SKM-1 treated with dmso at 0.1 percent for 144 hours (cell line): ENCODE measurements around the gene MBNL2.
"Not testable (repeated sequence)": the region's sequence is repeated elsewhere in the genome, so short reads cannot be mapped to it uniquely, and the experiment has no call there.

Experiments
- DNase-seq: peaks from one replicate; lab custom pipeline; 2025; ENCODE audit not compliant: unreplicated experiment; lab: John Stamatoyannopoulos, UW

MBNL2 gene

DNA sequence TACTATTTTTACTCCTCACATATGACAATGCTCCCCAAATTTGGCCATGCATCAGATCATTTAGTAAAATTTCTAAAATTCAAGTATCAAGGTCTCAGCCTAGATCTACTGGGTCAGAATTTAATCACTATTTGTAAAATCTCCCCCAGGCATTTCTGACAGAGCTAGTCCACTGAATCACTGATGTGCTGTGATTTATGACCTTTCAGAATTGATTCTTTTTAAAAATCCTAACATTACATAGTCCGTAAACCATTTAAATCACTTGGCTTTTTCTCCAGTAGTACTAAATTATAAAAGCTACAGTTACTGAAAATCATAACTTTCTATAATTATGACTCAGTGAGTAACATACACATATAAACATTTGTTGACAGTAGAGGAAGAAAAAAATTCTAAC lies 119.0 kb downstream of the MBNL2 start:
- no peak for DNase-seq

DNA sequence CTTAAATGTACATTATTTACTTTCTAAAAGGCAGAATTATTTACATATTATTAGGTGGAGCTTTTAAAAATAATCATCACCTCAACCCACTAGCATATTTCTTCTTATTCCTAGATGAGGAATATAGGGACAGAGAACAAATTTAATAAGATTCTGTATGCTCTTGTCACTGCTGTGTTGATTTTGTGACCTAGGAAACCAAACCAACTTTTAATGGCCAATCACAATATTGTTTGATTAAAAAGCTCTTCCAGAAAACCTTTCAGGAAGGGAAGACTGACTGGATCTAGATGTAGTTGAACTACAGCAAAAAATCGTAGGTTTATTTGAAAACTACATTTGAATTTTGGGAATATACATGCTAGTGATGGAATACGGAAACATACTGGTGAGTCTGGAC lies 120.0 kb downstream of the MBNL2 start:
- DNase-seq: no peak

DNA sequence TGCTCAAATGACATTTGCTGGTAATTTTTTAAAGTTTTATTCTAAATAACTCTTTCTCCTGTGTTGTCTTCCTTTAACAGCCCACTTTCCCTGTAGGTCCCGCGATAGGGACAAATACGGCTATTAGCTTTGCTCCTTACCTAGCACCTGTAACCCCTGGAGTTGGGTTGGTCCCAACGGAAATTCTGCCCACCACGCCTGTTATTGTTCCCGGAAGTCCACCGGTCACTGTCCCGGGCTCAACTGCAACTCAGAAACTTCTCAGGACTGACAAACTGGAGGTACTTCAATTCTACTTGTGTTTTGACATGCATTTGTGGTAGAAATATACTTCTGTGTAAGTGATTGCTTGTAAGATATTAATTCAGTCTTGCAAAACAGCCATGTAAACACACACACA lies 120.8 kb downstream of the MBNL2 start:
- DNase-seq: no peak

DNA sequence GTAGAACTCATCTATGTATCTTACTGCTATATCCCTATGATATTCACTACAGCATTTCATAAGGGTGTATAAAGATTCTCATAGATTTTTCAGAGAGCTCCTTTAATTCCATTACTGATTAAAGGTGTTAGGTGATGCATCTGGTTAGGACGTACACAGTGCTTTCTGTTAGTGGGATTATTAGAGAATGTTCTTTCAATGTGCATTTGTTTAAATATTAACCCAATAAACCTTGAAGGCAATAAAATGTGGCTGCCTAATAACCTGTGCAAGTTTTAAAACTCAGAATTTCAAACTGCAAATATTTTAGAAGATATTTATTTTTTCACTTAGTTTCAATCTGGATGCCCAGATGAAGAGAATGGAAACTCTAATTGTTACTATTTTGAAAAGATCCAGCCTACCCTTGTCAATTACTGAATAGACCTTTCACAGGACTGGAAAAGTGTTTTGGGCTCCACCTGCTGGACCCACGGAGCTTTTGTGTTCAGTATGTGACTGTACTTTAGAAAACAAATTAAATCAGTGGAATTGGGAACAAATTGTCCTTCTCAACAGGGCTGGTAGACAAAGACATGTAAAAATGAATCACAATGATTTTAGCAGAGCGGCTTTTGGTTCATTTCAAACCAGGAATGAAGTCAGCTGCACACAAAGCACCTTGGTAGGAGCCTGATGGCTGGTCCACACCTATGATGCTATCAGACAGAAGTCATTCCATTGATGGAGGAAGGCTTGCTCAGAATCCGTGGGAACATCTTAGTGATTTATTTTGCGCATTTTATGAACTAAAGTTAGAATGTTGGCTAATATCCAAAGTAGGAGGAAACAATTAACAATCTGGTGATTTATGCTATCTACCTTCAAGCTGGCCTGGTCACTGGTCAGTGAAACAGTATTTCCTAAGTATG lies 122.4 kb downstream of the MBNL2 start:
- no peak for DNase-seq

DNA sequence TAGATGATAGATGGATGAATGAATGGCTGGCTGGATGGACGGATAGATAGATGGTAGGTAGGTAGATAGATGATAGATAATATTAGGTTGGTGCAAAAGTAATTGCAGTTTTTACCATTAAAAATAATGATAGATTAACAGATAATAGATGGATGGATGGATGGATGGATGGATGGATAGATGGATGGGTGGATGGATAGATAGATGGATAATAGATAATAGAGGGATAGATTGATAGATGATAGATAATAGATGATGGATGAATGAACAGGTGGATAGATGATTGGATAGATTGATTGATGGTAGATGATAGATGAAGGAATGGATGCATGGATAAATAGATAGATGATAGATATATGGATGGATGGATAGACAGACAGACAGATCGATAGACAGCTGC lies 124.0 kb downstream of the MBNL2 start:
- DNase-seq: no peak

DNA sequence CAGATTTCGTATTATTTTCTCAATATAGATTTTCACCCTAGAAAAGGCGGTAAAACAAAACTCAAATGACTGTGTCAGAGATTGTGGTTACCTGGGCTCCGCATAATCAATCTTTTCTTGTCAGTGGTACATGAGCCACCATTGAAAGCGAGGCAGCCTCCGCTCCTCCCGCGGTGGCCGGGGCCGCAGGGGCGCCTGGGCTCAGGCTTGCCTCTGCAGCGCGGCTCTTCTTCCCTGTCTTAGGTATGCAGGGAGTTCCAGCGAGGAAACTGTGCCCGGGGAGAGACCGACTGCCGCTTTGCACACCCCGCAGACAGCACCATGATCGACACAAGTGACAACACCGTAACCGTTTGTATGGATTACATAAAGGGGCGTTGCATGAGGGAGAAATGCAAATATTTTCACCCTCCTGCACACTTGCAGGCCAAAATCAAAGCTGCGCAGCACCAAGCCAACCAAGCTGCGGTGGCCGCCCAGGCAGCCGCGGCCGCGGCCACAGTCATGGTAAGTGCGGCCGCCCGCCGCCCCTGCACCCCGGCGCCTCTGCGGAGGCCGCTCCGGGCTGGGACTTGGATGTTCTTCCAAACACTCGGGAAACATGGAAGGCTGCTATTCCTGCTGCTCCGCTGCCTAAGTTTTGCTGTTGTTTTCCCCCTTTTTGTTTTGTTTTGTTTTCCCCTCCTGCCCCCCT lies 124.6 kb downstream of the MBNL2 start:
- no peak for DNase-seq

DNA sequence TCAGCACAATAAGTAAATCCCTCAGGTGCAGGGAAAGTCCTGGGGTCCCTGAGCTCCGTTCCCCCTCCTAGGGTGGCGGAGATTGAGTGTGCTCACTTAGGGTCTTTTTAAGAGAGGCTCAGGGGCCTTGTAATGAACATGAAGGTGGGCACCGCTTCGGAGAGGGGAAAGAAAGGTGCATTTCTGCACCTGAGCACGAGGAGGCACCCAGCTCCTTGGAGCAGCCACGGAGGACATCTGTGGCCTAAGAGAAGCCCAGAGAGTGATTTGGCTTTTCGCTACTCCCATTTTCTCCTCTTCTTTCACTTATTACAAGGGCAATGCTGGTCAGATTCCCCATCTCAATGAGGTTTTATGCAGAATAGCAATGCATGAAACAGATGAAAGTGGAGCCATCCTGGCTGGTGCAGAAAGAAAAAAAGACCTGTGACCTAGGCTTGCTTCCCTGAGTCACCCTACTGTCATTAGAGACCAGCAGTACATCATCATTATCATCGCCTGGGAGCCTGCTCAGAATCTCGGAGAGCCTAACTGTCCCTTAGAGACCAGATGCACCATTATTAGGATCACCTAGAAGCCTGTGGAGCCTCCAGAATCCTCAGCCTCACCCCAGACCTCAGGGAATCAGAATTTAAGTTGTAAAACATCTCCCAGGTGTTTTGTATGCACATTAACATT lies 125.3 kb downstream of the MBNL2 start:
- no peak for DNase-seq

DNA sequence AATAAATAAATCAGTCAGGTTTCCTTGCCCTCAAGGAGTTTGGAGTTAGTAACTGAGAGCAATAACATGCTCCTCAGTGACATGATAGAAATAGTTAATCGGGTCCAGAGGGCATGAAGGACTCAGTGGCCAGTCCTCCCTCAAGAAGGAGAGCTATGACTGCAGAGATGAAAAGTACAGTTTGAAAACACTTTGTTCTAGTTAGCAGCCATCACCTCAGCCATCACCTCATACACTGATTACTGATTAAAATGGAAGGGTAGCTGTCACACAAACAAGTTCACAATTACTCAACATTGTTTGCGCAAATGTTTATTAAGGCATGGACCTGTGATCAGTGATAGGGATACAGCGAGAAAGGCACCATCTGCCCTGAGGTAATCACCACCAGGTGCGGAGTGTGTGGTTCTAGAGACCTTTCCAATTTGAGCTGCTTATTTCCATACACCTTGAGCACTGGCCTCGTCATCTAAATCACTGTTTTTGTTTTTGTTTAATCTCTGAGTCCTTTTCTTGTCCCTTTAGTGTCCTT lies 126.5 kb downstream of the MBNL2 start:
- no peak for DNase-seq

DNA sequence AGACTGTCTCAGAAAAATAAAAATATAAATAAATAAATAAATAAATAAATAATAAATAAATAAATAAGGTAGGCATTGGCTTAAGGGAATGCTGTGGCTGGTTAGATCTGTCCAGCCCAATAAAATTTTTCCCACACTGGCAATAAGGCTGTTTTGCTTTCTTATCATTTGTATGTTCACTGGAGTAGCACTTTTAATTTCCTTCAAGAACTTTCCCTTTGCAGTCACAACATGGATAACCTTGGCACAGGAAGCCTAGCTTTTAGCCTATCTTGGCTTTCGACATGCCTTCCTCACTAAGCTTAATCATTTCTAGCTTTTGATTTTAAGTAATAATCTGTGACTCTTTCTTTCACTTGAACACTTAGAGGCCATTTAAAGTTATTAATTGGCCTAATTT lies 129.9 kb downstream of the MBNL2 start:
- not testable (repeated sequence) for DNase-seq

DNA sequence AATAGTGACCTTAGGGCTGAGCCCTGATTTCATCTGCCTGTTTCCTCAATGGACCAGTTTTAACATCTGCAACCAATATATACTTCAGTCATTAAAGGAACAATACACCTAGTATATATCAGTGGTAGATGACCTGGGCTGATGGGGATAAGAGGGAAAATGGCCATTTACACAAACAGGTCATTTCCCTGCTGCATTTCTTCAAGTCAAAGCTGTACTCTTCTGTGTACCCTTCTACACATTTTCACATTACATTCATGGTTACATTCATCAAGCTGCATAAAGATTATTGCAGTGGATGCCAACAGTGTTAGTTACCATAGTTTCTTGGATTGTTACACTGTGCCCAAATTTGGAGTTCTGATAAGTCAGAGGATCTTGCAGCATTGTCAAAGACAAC lies 130.7 kb downstream of the MBNL2 start:
- DNase-seq: no peak

DNA sequence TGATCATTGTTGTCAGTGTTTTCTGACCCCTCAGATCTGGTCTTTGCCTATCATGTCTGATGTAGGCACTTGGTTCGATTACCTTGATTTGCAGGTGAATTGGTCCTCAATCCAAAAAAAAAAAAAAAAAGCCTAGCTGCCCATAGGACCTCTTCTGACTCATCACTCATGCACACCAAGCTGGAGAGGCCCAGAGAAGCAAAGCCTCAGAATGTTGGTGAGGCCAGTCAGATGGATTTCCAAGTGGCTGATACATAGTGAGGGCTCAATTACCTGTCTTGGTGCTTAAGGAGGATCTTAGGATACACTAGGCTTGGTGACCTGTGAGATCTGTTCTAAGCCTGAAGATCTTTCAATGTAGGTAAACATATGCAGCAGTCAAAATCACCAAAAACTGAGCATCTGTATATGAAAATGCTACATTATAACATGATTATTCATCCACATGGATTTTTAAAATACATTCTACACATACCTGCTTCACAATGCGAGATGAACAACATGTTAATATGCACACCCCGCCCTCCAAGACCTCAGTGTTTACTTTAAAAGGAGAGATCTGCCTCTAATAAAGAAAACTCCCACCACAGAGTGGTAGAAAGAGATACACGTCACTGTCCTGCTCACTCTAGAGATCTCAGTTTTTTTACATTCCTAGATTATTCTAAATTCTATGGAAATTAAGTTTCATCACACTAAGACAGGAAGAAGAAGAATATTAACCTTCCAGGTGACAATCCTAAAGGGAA lies 132.0 kb downstream of the MBNL2 start:
- no peak for DNase-seq

DNA sequence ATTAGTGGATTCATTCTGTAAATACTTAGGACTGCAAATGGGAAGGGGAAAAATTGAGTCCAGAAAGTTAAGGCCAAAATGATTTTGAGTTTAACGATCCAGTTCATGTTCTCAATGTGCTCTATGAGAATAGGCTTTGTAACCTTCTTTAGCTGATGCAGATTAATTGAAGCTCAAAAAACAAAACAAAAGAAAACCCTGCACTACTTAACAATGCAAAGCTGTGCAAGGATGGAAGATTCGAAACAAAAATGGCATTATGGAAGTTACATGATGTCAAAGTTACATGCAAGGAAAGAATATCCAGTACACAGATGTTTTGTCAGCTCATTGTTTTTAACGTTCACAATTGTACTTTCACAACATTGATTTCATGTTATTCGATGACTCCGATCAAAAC lies 132.7 kb downstream of the MBNL2 start:
- DNase-seq: no peak

DNA sequence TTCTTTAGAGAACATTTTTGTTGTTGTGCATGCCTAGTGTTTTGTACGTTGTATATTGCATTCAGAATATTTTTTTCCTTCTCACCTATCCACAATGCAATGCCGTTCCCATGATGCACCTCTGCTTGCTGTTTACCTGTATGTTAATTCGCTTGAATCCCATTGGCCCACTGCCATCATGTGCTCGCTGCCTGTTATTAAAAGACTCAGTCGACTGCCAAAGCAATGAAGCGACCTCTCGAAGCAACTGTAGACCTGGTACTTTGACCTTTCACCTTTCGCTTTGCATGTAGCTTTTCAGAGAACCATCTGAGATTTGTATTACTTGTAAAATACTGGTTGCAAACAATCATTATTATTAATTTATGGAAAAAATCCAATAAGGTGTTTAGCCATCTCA lies 134.5 kb downstream of the MBNL2 start:
- DNase-seq: no peak

DNA sequence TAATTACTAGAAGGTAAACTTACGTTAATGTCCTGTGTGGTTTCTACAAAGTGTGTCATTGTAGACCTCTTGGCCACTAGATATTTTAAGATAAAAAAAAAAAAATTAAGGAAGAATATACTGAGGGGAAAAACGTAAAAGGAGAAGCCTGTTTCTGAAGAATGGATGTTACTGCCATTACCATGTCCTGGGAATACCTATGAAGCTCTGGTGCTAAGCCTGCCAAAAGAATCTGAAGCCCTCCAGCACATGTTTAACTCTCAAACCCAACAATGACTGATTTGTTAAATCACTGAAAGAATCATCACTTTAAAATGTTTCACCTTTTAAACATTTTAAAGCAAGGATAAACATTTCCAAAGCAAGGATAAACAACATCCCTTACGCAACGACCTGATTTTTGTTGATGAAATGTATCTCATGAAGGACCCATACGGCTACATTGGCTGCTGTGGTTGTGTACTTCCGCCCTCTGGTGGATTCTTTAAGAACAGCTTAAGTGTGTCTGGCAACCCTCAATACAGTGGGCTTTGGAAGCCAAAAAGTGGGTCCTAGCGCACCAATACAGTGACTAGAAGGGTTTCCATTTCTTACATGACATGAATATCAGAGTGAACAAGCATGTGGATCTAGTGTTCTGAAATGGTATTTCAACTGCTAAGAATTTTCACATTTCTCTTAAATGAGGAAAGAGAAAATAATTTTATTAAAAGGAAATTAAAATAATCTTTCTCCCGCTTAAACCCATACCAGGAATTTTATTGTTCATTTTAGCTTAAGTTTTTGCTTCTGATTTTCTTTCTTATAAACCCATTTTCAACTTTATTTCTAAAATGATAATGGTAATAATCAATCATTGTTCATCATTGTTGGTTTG lies 137.3 kb downstream of the MBNL2 start:
- DNase-seq: peak; percentile 37

DNA sequence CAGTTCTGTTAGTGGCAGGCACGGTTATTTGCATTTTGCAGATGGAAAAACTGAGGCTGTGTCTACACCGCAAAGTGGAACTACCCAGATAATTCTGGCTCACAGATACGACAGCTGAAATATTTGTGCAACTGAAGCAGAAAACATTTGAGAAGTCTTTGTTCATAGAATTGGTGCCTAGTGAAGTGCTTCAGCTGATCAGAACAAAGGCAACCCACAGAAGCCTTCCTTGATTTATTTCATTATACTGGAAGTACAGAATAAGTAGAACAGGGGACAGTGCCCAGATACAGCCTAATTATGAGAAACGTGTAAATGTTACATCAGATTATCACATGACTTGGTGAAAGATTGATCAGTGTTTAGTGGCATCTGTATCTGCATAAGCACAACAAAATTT lies 138.5 kb downstream of the MBNL2 start:
- DNase-seq: no peak

DNA sequence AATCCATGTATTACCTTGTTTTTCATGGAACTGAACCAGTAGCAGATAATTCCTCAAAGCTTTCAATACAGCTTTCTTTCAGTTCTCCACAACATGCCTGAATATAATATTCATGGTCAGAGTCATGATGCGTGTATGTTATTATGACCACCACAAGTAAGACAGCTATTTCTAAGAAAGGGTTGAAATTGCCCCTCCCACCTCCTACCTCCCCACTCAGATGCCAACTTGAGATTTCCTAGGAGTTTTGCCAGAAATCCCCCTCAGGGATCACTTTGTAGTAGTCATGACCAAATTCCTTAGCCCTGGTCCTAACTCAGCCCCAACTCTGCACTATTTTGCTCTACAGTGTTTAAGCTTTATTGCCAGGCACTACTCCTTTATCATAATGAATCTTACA lies 141.9 kb downstream of the MBNL2 start:
- DNase-seq: no peak

DNA sequence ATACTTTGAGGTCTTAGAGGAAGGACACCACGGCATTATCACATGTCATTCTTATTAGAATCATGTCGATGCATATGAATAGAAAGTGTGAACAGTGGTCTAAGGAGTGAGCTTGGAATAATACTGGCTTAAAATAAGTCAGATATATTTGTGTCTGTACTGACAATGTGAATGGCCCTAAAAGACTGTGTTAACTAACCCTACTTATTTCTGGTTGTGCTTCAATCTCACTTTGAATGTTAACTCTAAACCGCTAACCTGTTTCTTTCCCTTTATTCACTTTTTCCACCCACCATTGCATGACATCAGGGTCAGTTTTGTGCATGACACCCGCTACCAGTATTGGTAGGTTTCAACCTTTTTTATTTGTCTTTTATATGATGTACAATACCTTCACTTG lies 142.7 kb downstream of the MBNL2 start:
- DNase-seq: no peak

DNA sequence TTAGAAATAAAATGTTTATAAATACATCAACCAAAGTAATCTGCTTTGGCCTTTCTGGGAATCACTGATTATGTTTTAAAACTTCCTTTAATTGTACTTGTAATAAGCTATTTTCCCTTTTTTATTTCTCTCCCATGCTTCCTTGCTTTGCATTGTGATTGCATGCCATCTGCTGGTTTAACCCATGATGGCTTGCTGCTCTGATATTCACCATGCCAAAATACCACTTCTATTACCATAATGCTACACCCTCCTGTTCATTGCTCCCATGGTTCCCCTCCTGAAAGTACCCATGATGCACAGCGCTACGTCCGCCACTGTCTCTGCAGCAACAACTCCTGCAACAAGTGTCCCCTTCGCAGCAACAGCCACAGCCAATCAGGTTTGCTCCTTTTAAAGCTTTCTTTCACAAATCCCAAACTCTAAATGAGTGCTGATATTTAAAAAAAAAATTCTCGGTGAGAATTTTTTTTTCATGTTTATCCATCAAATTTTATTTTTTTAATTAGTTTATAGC lies 144.1 kb downstream of the MBNL2 start:
- DNase-seq: no peak

DNA sequence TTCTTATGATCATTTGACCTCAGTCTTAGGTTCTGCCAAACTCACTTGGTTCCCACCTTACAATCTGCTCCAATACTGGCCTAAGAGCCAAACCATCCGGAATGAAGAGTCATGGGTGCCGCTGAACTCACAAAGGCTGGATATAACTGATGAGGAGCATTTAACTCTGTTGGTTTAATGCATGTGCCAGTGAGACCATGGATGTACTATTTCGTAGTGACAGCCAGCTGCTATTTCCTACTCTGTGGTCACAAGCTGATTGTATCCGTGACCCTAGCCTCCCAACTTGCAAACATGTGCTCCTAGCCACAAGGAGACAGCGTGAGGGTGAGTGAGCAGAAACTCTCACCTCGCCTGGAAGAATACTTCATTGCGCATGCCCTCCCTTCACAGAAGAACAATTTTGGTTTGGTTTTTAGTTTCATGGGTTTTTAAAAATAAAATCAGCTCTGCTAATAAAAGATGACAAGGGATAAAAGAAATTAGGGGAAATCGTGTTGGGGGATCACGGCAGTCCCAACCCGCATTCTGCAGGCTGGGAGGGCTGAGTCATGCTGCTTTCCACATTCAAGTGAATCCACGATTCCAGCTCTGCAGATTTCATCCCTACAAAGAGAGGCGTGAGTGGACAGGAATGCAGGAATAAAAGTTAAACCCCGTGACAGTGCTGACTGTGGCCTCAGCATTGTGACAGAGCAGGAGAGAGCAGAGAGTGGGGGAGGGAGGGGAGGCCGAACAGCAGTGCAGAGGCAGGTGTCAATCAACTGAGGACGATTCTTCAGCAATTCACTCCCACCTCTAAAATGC lies 145.1 kb downstream of the MBNL2 start:
- DNase-seq: peak; percentile 82
